AG20443 (cell line): ENCODE measurements around the gene HAP1.
"Not testable (repeated sequence)": the region's sequence is repeated elsewhere in the genome, so short reads cannot be mapped to it uniquely, and the experiment has no call there.

ENCODE experiments used
- DNase-seq: peaks from one replicate; pipeline ENCODE4 v3.0.0; 2012; ENCODE audit warnings: low spot score, mixed read lengths

The HAP1 gene

GRCh38 chr17:41734139-41734948, at the start of gene HAP1:
TSS of gene HAP1 (minus strand) at chr17:41734643. CDS start at chr17:41734634, 9 bp downstream.
- peak; percentile 59 for DNase-seq

GRCh38 chr17:41782142-41782541, 47.7 kb upstream of the HAP1 start:
- no peak for DNase-seq

GRCh38 chr17:41781404-41782110, 47.1 kb upstream of the HAP1 start:
- no peak for DNase-seq

GRCh38 chr17:41779954-41780353, 45.5 kb upstream of the HAP1 start:
- DNase-seq: no peak

- peak; percentile 90 for DNase-seq
Measured at GRCh38 chr17:41777574-41778188, 43.2 kb upstream of the HAP1 start.

- DNase-seq: peak; percentile 37
Measured at GRCh38 chr17:41777157-41777573, 42.7 kb upstream of the HAP1 start.

GRCh38 chr17:41776262-41776900, 41.9 kb upstream of the HAP1 start:
- DNase-seq: not testable (repeated sequence)

GRCh38 chr17:41775394-41776226, 41.2 kb upstream of the HAP1 start:
- DNase-seq: no peak

- no peak for DNase-seq
Measured at GRCh38 chr17:41773731-41774193, 39.3 kb upstream of the HAP1 start.

- DNase-seq: peak; percentile 83
Measured at GRCh38 chr17:41773190-41773588, 38.7 kb upstream of the HAP1 start.

- no peak for DNase-seq
Measured at GRCh38 chr17:41772586-41773189, 38.2 kb upstream of the HAP1 start.

GRCh38 chr17:41772218-41772585, 37.8 kb upstream of the HAP1 start:
- no peak for DNase-seq

GRCh38 chr17:41771389-41772206, 37.2 kb upstream of the HAP1 start:
- DNase-seq: no peak

- no peak for DNase-seq
Measured at GRCh38 chr17:41769985-41770384, 35.5 kb upstream of the HAP1 start.

GRCh38 chr17:41769346-41769862, 35.0 kb upstream of the HAP1 start:
- DNase-seq: no peak

- no peak for DNase-seq
Measured at GRCh38 chr17:41768682-41769288, 34.3 kb upstream of the HAP1 start.

GRCh38 chr17:41767324-41768042, 33.0 kb upstream of the HAP1 start:
- DNase-seq: no peak

GRCh38 chr17:41766135-41766534, 31.7 kb upstream of the HAP1 start:
- DNase-seq: no peak

GRCh38 chr17:41763327-41763726, 28.9 kb upstream of the HAP1 start:
- no peak for DNase-seq
